Measurements from ENCODE around the gene NRN1L. TPM values are rescaled to one million over a fixed set of nuclear protein-coding genes. Genes with fewer than 3 reads are reported as not detected.

NRN1L gene
- total RNA-seq, 1 donor from 2014 or later: 1.1 TPM

GRCh38 chr16:67864594-67864993 is 20.1 kb upstream of the NRN1L start:
- no peak for TF ChIP-seq CTCF (IDR thresholded peaks at IDR 0.05; ENCODE audit: insufficient read depth, low read length, poor library complexity, severe bottlenecking)
- Histone ChIP-seq H3K4me3 (ENCODE audit: low read depth, low read length) (no peak overlapping the region), H3K36me3 (ENCODE audit: control insufficient read depth, insufficient read depth, low read length) (peaks cover 3% of the 10 kb centered on the region), H3K27me3 (ENCODE audit: control insufficient read depth, insufficient read depth, low read length) (no peaks in the 10 kb centered on the region)
- DNase-seq (ENCODE audit: low read depth): no peak

GRCh38 chr16:67865318-67865717 is 19.4 kb upstream of the NRN1L start:
- DNase-seq (ENCODE audit: low read depth): no peak
- TF ChIP-seq CTCF (IDR thresholded peaks at IDR 0.05; ENCODE audit: insufficient read depth, low read length, poor library complexity, severe bottlenecking): peak; percentile 43
- Histone ChIP-seq H3K4me3 (ENCODE audit: low read depth, low read length) (no peak overlapping the region), H3K36me3 (ENCODE audit: control insufficient read depth, insufficient read depth, low read length) (peaks cover 3% of the 10 kb centered on the region), H3K27me3 (ENCODE audit: control insufficient read depth, insufficient read depth, low read length) (no peaks in the 10 kb centered on the region)

- no peak overlapping the region for H3K4me3 ChIP-seq (ENCODE audit: low read depth, low read length)
- no peaks in the 10 kb centered on the region for H3K27me3 ChIP-seq (ENCODE audit: control insufficient read depth, insufficient read depth, low read length)
- no peak for TF ChIP-seq CTCF (IDR thresholded peaks at IDR 0.05; ENCODE audit: insufficient read depth, low read length, poor library complexity, severe bottlenecking)
- no peak for DNase-seq (ENCODE audit: low read depth)
- peaks cover 2% of the 10 kb centered on the region for H3K36me3 ChIP-seq (ENCODE audit: control insufficient read depth, insufficient read depth, low read length)
Observed at GRCh38 chr16:67868290-67868689, 16.4 kb upstream of the NRN1L start.

- DNase-seq (ENCODE audit: low read depth): no peak
- Histone ChIP-seq H3K4me3 (ENCODE audit: low read depth, low read length) (no peak overlapping the region), H3K27me3 (ENCODE audit: control insufficient read depth, insufficient read depth, low read length) (no peaks in the 10 kb centered on the region), H3K36me3 (ENCODE audit: control insufficient read depth, insufficient read depth, low read length) (peaks cover 2% of the 10 kb centered on the region)
- TF ChIP-seq CTCF (IDR thresholded peaks at IDR 0.05; ENCODE audit: insufficient read depth, low read length, poor library complexity, severe bottlenecking): no peak
Observed at GRCh38 chr16:67869653-67870052, 15.0 kb upstream of the NRN1L start.

- Histone ChIP-seq H3K4me3 (ENCODE audit: low read depth, low read length) (no peak overlapping the region), H3K27me3 (ENCODE audit: control insufficient read depth, insufficient read depth, low read length) (no peaks in the 10 kb centered on the region), H3K36me3 (ENCODE audit: control insufficient read depth, insufficient read depth, low read length) (peaks cover 2% of the 10 kb centered on the region)
- TF ChIP-seq CTCF (IDR thresholded peaks at IDR 0.05; ENCODE audit: insufficient read depth, low read length, poor library complexity, severe bottlenecking): no peak
- DNase-seq (ENCODE audit: low read depth): no peak
Observed at GRCh38 chr16:67871256-67871655, 13.4 kb upstream of the NRN1L start.

- Histone ChIP-seq H3K36me3 (ENCODE audit: control insufficient read depth, insufficient read depth, low read length) (peaks cover 2% of the 10 kb centered on the region), H3K4me3 (ENCODE audit: low read depth, low read length) (no peak overlapping the region)
Observed at GRCh38 chr16:67872131-67872630, 12.5 kb upstream of the NRN1L start.

More at GRCh38 chr16:67872131-67872630, 12.5 kb upstream of the NRN1L start:
- H3K27me3 ChIP-seq (ENCODE audit: control insufficient read depth, insufficient read depth, low read length): no peaks in the 10 kb centered on the region
- no peak for TF ChIP-seq CTCF (IDR thresholded peaks at IDR 0.05; ENCODE audit: insufficient read depth, low read length, poor library complexity, severe bottlenecking)
- DNase-seq (ENCODE audit: low read depth): no peak

All from kidney epithelial cell (primary cell).